B cell (primary cell): ENCODE results near the gene GATAD2A. TPM values are rescaled to one million over a fixed set of nuclear protein-coding genes. Genes with fewer than 3 reads are reported as not detected.

Experiments
- ATAC-seq: fragments of 200-7000 bp; cut with Tn5 transposase; one replicate; pipeline ENCODE4 v1.10.0; 2021; ENCODE audit warnings: low read depth, mild to moderate bottlenecking, moderate number of reproducible peaks, moderate library complexity
- CTCF ChIA-PET: fragments of 350-600 bp; sonication (Branson Sonifier 250); formaldehyde crosslinking; loops from one replicate; lab custom pipeline; 2021; ENCODE audit warnings: antibody characterized with exemption, inconsistent platforms; lab: Charles Lee
- POLR2A ChIA-PET: fragments of 350-600 bp; sonication (Branson Sonifier 250); formaldehyde crosslinking; loops from one replicate; lab custom pipeline; 2021; ENCODE audit warnings: antibody characterized with exemption; lab: Charles Lee
- DNase-seq: peaks from one replicate; pipeline ENCODE4 v3.0.0; 2013
- H2AFZ ChIP-seq: 2 replicates; pipeline ENCODE4 v1.6.1; 2012; ENCODE audit warnings: mild to moderate bottlenecking, low read depth, low read length; ENCODE audit not compliant: insufficient read depth, poor library complexity, severe bottlenecking
- H3K27ac ChIP-seq, 2 donors: 1 replicate in 1 of 2; 2 replicates in 1 of 2; pipeline ENCODE4 v1.5.1; 2012 to 2013; ENCODE audit warnings: low read length in 2 of 2, mild to moderate bottlenecking in 2 of 2, moderate library complexity in 1 of 2
- H3K27me3 ChIP-seq, 4 experiments: fragments of 200-600 bp in 1 of 4; sonication (generic) in 1 of 4; replicated peaks in 1 of 4; 1 replicate in 2 of 4; 2 replicates in 2 of 4; pipeline versions ENCODE4 v1.6.1 to v1.7.0; 2013 to 2016; ENCODE audit warnings: low read length in 3 of 4, mild to moderate bottlenecking in 2 of 4, mixed read lengths in 1 of 4, moderate library complexity in 1 of 4; ENCODE audit not compliant: insufficient read depth in 4 of 4, control insufficient read depth in 3 of 4; ENCODE audit errors: control extremely low read depth in 1 of 4
- H3K36me3 ChIP-seq, 2 experiments: replicated peaks in 1 of 2; 1 replicate in 1 of 2; 2 replicates in 1 of 2; pipeline versions ENCODE4 v1.6.1 to v1.7.1; 2013; ENCODE audit warnings: low read length in 1 of 2; ENCODE audit not compliant: insufficient read depth in 2 of 2, control insufficient read depth in 1 of 2; ENCODE audit errors: control extremely low read depth in 1 of 2, extremely low read depth in 1 of 2
- H3K4me1 ChIP-seq, 2 donors: fragments of 200-600 bp in 1 of 2; sonication (generic) in 1 of 2; 1 replicate in 1 of 2; 2 replicates in 1 of 2; pipeline versions ENCODE4 v1.5.1 to v1.6.1; 2013 to 2017; ENCODE audit warnings: low read length in 2 of 2; ENCODE audit not compliant: control insufficient read depth in 2 of 2, insufficient read depth in 2 of 2
- H3K4me2 ChIP-seq: replicated peaks from 2 replicates; pipeline ENCODE3; 2012; ENCODE audit warnings: mild to moderate bottlenecking, low read depth, low read length; ENCODE audit not compliant: poor library complexity, severe bottlenecking
- H3K4me3 ChIP-seq, 5 experiments: fragments of 200-600 bp in 1 of 5; sonication (generic) in 1 of 5; 1 replicate in 3 of 5; 2 replicates in 2 of 5; pipeline versions ENCODE4 v1.5.1 to v1.7.0; 2011 to 2016; ENCODE audit warnings: low read length in 4 of 5, mild to moderate bottlenecking in 4 of 5, low read depth in 2 of 5, control low read depth in 1 of 5, moderate library complexity in 1 of 5; ENCODE audit not compliant: insufficient read depth in 1 of 5; ENCODE audit errors: control extremely low read depth in 1 of 5, extremely low read depth in 1 of 5
- H3K79me2 ChIP-seq: fragments of 200-600 bp; sonication (generic); one replicate; pipeline ENCODE4 v1.6.0; 2016; ENCODE audit warnings: low read length; ENCODE audit not compliant: control insufficient read depth, insufficient read depth
- H3K9ac ChIP-seq: fragments of 200-600 bp; sonication (generic); 2 replicates; pipeline ENCODE4 v1.6.1; 2017; ENCODE audit warnings: mild to moderate bottlenecking, low read length, moderate library complexity
- H3K9me3 ChIP-seq, 3 donors: one replicate each; pipeline versions ENCODE4 v1.6.1 to v1.7.1; 2013; ENCODE audit warnings: low read length in 2 of 3; ENCODE audit not compliant: control insufficient read depth in 2 of 3, insufficient read depth in 1 of 3; ENCODE audit errors: control extremely low read depth in 1 of 3
- H4K20me1 ChIP-seq: 2 replicates; pipeline ENCODE4 v1.6.0; 2012; ENCODE audit warnings: mild to moderate bottlenecking, low read length; ENCODE audit not compliant: insufficient read depth, control insufficient read depth, poor library complexity, severe bottlenecking
- H3K27ac Mint-ChIP-seq: one replicate; pipeline ENCODE4 v1.8.0; 2021; ENCODE audit warnings: mixed read lengths
- H3K27me3 Mint-ChIP-seq: one replicate; pipeline ENCODE4 v1.8.0; 2021; ENCODE audit warnings: mixed read lengths
- H3K4me1 Mint-ChIP-seq: one replicate; pipeline ENCODE4 v1.8.0; 2021; ENCODE audit warnings: mixed read lengths
- H3K4me3 Mint-ChIP-seq: one replicate; pipeline ENCODE4 v1.8.0; 2021; ENCODE audit warnings: mixed read lengths
- H3K9me3 Mint-ChIP-seq: one replicate; pipeline ENCODE4 v1.8.0; 2022; ENCODE audit warnings: mixed read lengths; ENCODE audit not compliant: insufficient read depth
- CTCF ChIP-seq: fragments of 200-600 bp; IDR thresholded peaks from one replicate; pipeline ENCODE4 v1.8.0; 2022; ENCODE audit warnings: antibody characterized with exemption, mild to moderate bottlenecking
- EZH2 ChIP-seq: IDR thresholded peaks from 2 replicates; pipeline ENCODE4 v1.6.1; 2012; ENCODE audit warnings: borderline replicate concordance, low read depth, mild to moderate bottlenecking, moderate library complexity, low read length; ENCODE audit not compliant: insufficient read depth, poor library complexity, severe bottlenecking
- WGBS: methylation state at CpG from one replicate; pipeline ENCODE4 v1.1.5; 2013; ENCODE audit warnings: missing lambda C conversion rate; ENCODE audit not compliant: insufficient coverage; 5-methylcytosine and 5-hydroxymethylcytosine counted together
- intact Hi-C: fragments of 100-400 bp; cut with micrococcal nuclease; formaldehyde crosslinking; loops from one replicate; pipeline ENCODE4 v1.10.0; 2022
- polyA plus RNA-seq: library from polyadenylated mRNA; depleted of rRNA; stranded (reverse); fragments of >200 nt; gene quantifications from 2 replicates; pipeline ENCODE4 v1.2.3, GENCODE V29; 2012
- total RNA-seq, 2 donors: library from RNA; stranded (reverse); fragments of 120-200 nt in 1 of 2; gene quantifications; 1 replicate in 1 of 2; 2 replicates in 1 of 2; pipeline versions ENCODE4 v1.2.3 to v1.2.4, GENCODE V29; 2013 to 2022

GATAD2A gene
- total and polyA plus RNA-seq, 2 donors (not counting 1 experiment from before 2014, with no cell fraction given): 28.8 to 76.3 TPM

GRCh38 chr19:19543640-19544039, 138.2 kb downstream of the GATAD2A start:
- ATAC-seq: no peak
- WGBS: 96% methylated on average over 18 of the region's 19 CpGs
- Histone ChIP-seq H3K9me3 (peaks cover 0 to 35% (median 0%) of the 10 kb centered on the region in 3 donors), H3K79me2 (no peaks in the 10 kb centered on the region), H3K4me2 (no peak overlapping the region), H3K27me3 (peaks cover 0 to 53% (median 15%) of the 10 kb centered on the region in 4 experiments), H3K36me3 (no peaks in the 10 kb centered on the region), H3K9ac (no peak overlapping the region), H4K20me1 (no peaks in the 10 kb centered on the region), H3K4me1 (peaks cover 23 to 28% of the 10 kb centered on the region in 2 donors), H3K27ac (no peak overlapping the region), H3K4me3 (no peak overlapping the region), H2AFZ (no peak overlapping the region)
- Mint-ChIP-seq H3K27ac (no peak overlapping the region), H3K27me3 (peaks cover 16% of the 10 kb centered on the region), H3K4me1 (peaks cover 16% of the 10 kb centered on the region), H3K9me3 (no peaks in the 10 kb centered on the region), H3K4me3 (no peak overlapping the region)
- ChIA-PET CTCF (no interaction called here), POLR2A (interaction anchor here (0.6 kb wide), 1 partner anchor 95 kb away, joined by 4 read pairs; no protein-coding TSS in a partner anchor)
- DNase-seq: no peak
- intact Hi-C loops: no loop called here
- TF ChIP-seq EZH2 (no peak), CTCF (no peak)

- CTCF ChIA-PET: no interaction called here
- Mint-ChIP-seq H3K27me3 (peaks cover 16% of the 10 kb centered on the region), H3K9me3 (no peaks in the 10 kb centered on the region), H3K4me1 (peaks cover 11% of the 10 kb centered on the region), H3K4me3 (no peak overlapping the region), H3K27ac (no peak overlapping the region)
- Histone ChIP-seq H2AFZ (no peak overlapping the region), H3K4me2 (no peak overlapping the region), H3K27me3 (peaks cover 0 to 50% (median 12%) of the 10 kb centered on the region in 4 experiments), H3K9ac (no peak overlapping the region), H3K4me3 (no peak overlapping the region), H3K36me3 (no peaks in the 10 kb centered on the region), H3K79me2 (no peaks in the 10 kb centered on the region), H3K4me1 (peaks cover 18 to 24% of the 10 kb centered on the region in 2 donors), H3K27ac (no peak overlapping the region), H4K20me1 (no peaks in the 10 kb centered on the region), H3K9me3 (peaks cover 0 to 35% (median 0%) of the 10 kb centered on the region in 3 donors)
- intact Hi-C loops: no loop called here
- TF ChIP-seq CTCF (no peak), EZH2 (no peak)
- 88% methylated on average over 75 of the region's 75 CpGs for WGBS
- POLR2A ChIA-PET: interaction anchor here (0.6 kb wide), 1 partner anchor 95 kb away, joined by 4 read pairs; no protein-coding TSS in a partner anchor
- ATAC-seq (no peak), DNase-seq (no peak)
These were observed 138.9 kb downstream of the GATAD2A start for GRCh38 chr19:19544257-19544953.
